ENCODE measurements around the gene WDR43.

The WDR43 gene

DNA sequence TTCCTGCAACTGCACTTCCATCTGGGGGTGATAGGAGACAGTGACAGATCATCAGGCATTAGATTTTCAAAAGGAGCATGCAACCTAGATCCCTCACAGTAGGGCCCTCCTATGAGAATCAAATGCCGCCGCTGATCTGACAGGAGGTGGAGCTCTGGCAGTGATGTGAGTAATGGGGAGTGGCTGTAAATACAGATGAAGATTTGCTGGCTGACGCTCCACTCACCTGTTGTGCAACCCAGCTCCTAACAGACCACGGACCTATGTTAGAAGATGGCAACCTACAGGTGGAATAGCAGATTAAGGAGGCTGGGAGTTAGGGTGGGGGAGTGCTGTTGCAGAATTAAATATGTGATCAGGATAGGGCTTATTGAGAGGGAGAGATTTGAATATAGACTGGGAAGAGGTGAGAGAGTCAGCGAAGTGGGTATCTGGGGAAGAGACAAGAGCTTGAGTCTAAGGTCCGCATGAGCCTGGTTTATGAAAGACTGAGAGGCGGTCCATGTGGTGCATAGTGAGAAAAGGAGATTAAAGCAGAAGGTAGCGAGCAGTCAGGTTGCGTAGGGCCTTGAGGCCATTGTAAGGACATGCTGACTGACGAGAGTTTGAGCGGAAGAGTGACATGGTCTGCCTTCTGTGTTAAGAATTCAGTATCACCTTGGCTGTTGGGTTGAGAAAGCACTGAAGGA, 55.3 kb downstream of the WDR43 start:
- no peak overlapping the region for H3K4me3 ChIP-seq (ENCODE audit: low read depth, low read length)
- peak; percentile 7 for DNase-seq (ENCODE audit: low read depth)
- TF ChIP-seq CTCF (IDR thresholded peaks at IDR 0.05; ENCODE audit: insufficient read depth, low read depth, low read length, missing control alignments), result no peak

GRCh38 chr2:28950941-28951630, 56.6 kb downstream of the WDR43 start:
- DNase-seq (ENCODE audit: low read depth), result no peak
- TF ChIP-seq CTCF (IDR thresholded peaks at IDR 0.05; ENCODE audit: insufficient read depth, low read depth, low read length, missing control alignments), result no peak
- no peak overlapping the region for H3K4me3 ChIP-seq (ENCODE audit: low read depth, low read length)

GRCh38 chr2:28951910-28952835, 57.7 kb downstream of the WDR43 start:
- TF ChIP-seq CTCF (IDR thresholded peaks at IDR 0.05; ENCODE audit: insufficient read depth, low read depth, low read length, missing control alignments), result no peak
- no peak for DNase-seq (ENCODE audit: low read depth)
- H3K4me3 ChIP-seq (ENCODE audit: low read depth, low read length), result no peak overlapping the region

- peak; percentile 17 for TF ChIP-seq CTCF (IDR thresholded peaks at IDR 0.05; ENCODE audit: insufficient read depth, low read depth, low read length, missing control alignments)
- no peak for DNase-seq (ENCODE audit: low read depth)
- H3K4me3 ChIP-seq (ENCODE audit: low read depth, low read length), result no peak overlapping the region
Measured at GRCh38 chr2:28952836-28953211, 58.4 kb downstream of the WDR43 start.

DNA sequence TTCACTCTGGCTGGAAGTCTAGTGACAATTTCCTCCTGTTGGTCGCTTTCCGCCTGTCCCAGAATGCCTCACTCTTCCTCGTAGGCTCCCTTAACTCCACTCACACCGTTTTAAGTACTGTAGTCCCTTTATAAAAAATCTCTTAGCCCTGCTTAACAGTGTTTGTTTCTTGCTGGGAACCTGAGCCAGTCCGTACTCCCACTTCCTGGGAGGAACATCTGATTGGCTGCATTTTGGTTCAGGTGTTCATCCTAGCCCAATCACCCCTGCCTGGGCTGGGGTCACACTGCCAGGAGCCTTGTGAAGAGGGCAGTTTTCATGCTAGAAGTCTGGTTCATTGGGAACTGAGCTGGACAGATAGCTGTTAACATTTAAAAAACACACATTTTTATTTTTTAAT, 61.0 kb downstream of the WDR43 start:
- DNase-seq (ENCODE audit: low read depth), result no peak
- no peak for TF ChIP-seq CTCF (IDR thresholded peaks at IDR 0.05; ENCODE audit: insufficient read depth, low read depth, low read length, missing control alignments)
- no peak overlapping the region for H3K4me3 ChIP-seq (ENCODE audit: low read depth, low read length)

DNA sequence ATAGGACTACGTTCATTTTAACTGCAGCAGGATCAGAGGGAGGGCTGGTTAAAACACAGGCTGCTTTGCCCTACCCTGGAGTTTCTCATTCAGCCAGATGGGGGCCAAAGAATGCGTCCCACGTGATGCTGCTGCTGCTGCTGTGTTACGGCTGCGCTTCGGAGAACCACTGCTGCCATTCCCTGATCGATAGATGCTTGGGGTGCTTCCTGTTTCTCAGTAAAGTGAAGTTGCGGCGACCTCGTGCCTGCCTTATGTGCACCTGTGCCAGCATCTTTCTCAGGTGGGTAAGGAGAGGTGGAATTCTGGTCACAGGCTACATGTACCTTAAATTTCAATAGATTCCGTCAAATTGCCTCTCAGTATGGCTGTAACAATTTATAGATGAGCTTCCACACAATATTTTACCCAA, 62.0 kb downstream of the WDR43 start:
- no peak overlapping the region for H3K4me3 ChIP-seq (ENCODE audit: low read depth, low read length)
- DNase-seq (ENCODE audit: low read depth), result peak; percentile 47
- no peak for TF ChIP-seq CTCF (IDR thresholded peaks at IDR 0.05; ENCODE audit: insufficient read depth, low read depth, low read length, missing control alignments)
